Effector CD8-positive, alpha-beta T cell (primary cell): ENCODE measurements around the gene SLC34A2.

Experiments used
- DNase-seq: peaks from one replicate; lab custom pipeline; 2025; lab: John Stamatoyannopoulos, UW

Gene SLC34A2

DNA sequence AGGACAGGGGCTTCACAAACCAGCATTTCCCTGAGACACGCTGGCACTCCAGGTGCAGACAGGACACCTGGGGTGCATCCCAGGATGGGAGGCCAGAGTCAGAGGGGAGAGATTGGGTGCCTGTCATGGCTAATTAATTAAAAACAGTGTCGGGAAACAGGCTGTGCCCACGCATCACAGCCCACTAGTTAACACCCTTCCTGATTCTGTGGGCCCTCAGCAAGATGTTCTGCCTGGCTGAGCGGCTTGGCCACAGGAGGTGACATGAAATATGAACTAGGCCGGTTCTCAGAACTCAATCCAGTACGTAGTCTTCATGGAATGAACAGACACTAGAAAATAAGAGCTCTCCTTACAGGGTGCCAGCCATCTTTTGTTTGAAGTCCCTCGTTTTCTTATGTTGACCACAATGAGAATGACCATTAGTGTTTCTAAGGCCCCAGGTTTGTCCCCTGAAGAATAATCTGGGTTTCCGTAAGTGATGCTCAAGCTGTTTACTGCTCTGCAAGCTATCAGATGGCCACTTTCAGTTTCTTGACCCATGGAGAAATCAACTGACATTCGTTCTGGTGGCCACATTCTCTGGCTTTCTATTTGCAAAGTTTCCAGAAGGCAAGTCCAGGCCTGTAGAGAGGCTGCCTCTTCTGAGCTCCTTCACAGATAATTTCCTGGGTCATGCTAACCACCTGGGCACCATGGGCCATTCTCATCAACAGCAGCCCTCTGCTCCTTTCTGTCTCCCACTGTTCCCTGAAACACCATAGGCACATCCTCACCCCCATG lies 72.3 kb downstream of the SLC34A2 start:
- DNase-seq = no peak
